Measurements from ENCODE around the gene MVB12B.

Gene MVB12B

GRCh38 chr9:126452106-126452505, 125.5 kb downstream of the MVB12B start:
- H2AFZ ChIP-seq (ENCODE audit: low read depth, low read length) = no peak overlapping the region
- H4K20me1 ChIP-seq (ENCODE audit: insufficient read depth, low read length) = no peaks in the 10 kb centered on the region
- H3K36me3 ChIP-seq (replicated peaks; ENCODE audit: low read depth, low read length) = no peaks in the 10 kb centered on the region
- H3K4me3 ChIP-seq (ENCODE audit: low read length) = no peak overlapping the region
- peaks cover 12% of the 10 kb centered on the region; the same call in 1 of the 2 replicates for H3K27me3 ChIP-seq (ENCODE audit: low read depth, low read length)
- no peak overlapping the region for H3K4me2 ChIP-seq (ENCODE audit: low read length)
- H3K27ac ChIP-seq (ENCODE audit: low read length) = no peak overlapping the region
- H3K4me1 ChIP-seq (ENCODE audit: low read length) = peaks cover 3% of the 10 kb centered on the region; the same call in 1 of the 2 replicates
- H3K79me2 ChIP-seq (ENCODE audit: low read length) = no peaks in the 10 kb centered on the region
- H3K9me3 ChIP-seq (ENCODE audit: insufficient read depth, low read length) = no peaks in the 10 kb centered on the region
- H3K9ac ChIP-seq (ENCODE audit: low read length) = no peak overlapping the region
- TF ChIP-seq CTCF (IDR thresholded peaks at IDR 0.05; ENCODE audit: low read depth, low read length) (no peak), EZH2phosphoT487 (IDR thresholded peaks at IDR 0.05; ENCODE audit: low read depth) (no peak)

- H3K36me3 ChIP-seq (replicated peaks; ENCODE audit: low read depth, low read length) = no peaks in the 10 kb centered on the region
- no peaks in the 10 kb centered on the region for H3K79me2 ChIP-seq (ENCODE audit: low read length)
- peaks cover 19% of the 10 kb centered on the region for H3K27me3 ChIP-seq (ENCODE audit: low read depth, low read length)
- no peak overlapping the region for H3K9ac ChIP-seq (ENCODE audit: low read length)
- no peak overlapping the region for H2AFZ ChIP-seq (ENCODE audit: low read depth, low read length)
- no peak overlapping the region for H3K27ac ChIP-seq (ENCODE audit: low read length)
- no peaks in the 10 kb centered on the region for H3K9me3 ChIP-seq (ENCODE audit: insufficient read depth, low read length)
- H3K4me3 ChIP-seq (ENCODE audit: low read length) = no peak overlapping the region
- H4K20me1 ChIP-seq (ENCODE audit: insufficient read depth, low read length) = no peaks in the 10 kb centered on the region
- TF ChIP-seq EZH2phosphoT487 (IDR thresholded peaks at IDR 0.05; ENCODE audit: low read depth) (no peak), CTCF (IDR thresholded peaks at IDR 0.05; ENCODE audit: low read depth, low read length) (no peak)
- H3K4me2 ChIP-seq (ENCODE audit: low read length) = no peak overlapping the region
- H3K4me1 ChIP-seq (ENCODE audit: low read length) = peaks cover 3% of the 10 kb centered on the region; the same call in 1 of the 2 replicates
Measured at GRCh38 chr9:126453156-126453963, 126.7 kb downstream of the MVB12B start.

GRCh38 chr9:126454215-126454614, 127.6 kb downstream of the MVB12B start:
- Histone ChIP-seq H3K27me3 (ENCODE audit: low read depth, low read length) (peaks cover 19% of the 10 kb centered on the region), H4K20me1 (ENCODE audit: insufficient read depth, low read length) (no peaks in the 10 kb centered on the region), H3K36me3 (replicated peaks; ENCODE audit: low read depth, low read length) (no peaks in the 10 kb centered on the region), H3K4me2 (ENCODE audit: low read length) (no peak overlapping the region), H3K9ac (ENCODE audit: low read length) (no peak overlapping the region), H3K9me3 (ENCODE audit: insufficient read depth, low read length) (no peaks in the 10 kb centered on the region), H2AFZ (ENCODE audit: low read depth, low read length) (no peak overlapping the region), H3K79me2 (ENCODE audit: low read length) (no peaks in the 10 kb centered on the region), H3K4me3 (ENCODE audit: low read length) (no peak overlapping the region), H3K4me1 (ENCODE audit: low read length) (peaks cover 3% of the 10 kb centered on the region; the same call in 1 of the 2 replicates), H3K27ac (ENCODE audit: low read length) (no peak overlapping the region)
- TF ChIP-seq CTCF (IDR thresholded peaks at IDR 0.05; ENCODE audit: low read depth, low read length) (no peak), EZH2phosphoT487 (IDR thresholded peaks at IDR 0.05; ENCODE audit: low read depth) (no peak)

- peaks cover 1% of the 10 kb centered on the region; the same call in 1 of the 2 replicates for H3K4me1 ChIP-seq (ENCODE audit: low read length)
- H3K4me3 ChIP-seq (ENCODE audit: low read length) = no peak overlapping the region
- peaks cover 19% of the 10 kb centered on the region for H3K27me3 ChIP-seq (ENCODE audit: low read depth, low read length)
- no peak overlapping the region for H3K27ac ChIP-seq (ENCODE audit: low read length)
- no peak overlapping the region for H2AFZ ChIP-seq (ENCODE audit: low read depth, low read length)
- H3K4me2 ChIP-seq (ENCODE audit: low read length) = no peak overlapping the region
- no peaks in the 10 kb centered on the region for H3K79me2 ChIP-seq (ENCODE audit: low read length)
- no peaks in the 10 kb centered on the region for H3K36me3 ChIP-seq (replicated peaks; ENCODE audit: low read depth, low read length)
- no peak for TF ChIP-seq EZH2phosphoT487 (IDR thresholded peaks at IDR 0.05; ENCODE audit: low read depth)
- no peak overlapping the region for H3K9ac ChIP-seq (ENCODE audit: low read length)
- H3K9me3 ChIP-seq (ENCODE audit: insufficient read depth, low read length) = no peaks in the 10 kb centered on the region
- H4K20me1 ChIP-seq (ENCODE audit: insufficient read depth, low read length) = no peaks in the 10 kb centered on the region
Measured at GRCh38 chr9:126454795-126455194, 128.2 kb downstream of the MVB12B start.

Measured in OCI-LY3 (cell line).